Left lung (tissue), 10 donors: Measurements from ENCODE around the gene CAPN13. TPM values are rescaled to one million over a fixed set of nuclear protein-coding genes. Genes with fewer than 3 reads are reported as not detected.

Source experiments
- ATAC-seq: fragments of 200-7000 bp; cut with Tn5 transposase; one replicate; pipeline ENCODE4 v1.9.1; 2020; ENCODE audit warnings: moderate library complexity
- DNase-seq, 4 donors: peaks; one replicate each; pipeline ENCODE4 v3.0.0-alpha.2; 2013 to 2020
- H3K27ac ChIP-seq, 2 donors: fragments of 200-600 bp; sonication (generic) in 1 of 2; one replicate each; pipeline versions ENCODE4 v1.5.0 to v1.8.0; 2020 to 2021
- H3K27me3 ChIP-seq, 2 donors: fragments of 200-600 bp; sonication (generic) in 1 of 2; one replicate each; pipeline versions ENCODE4 v1.5.0 to v1.8.0; 2020 to 2021
- H3K36me3 ChIP-seq, 2 donors: fragments of 200-600 bp; sonication (generic) in 1 of 2; one replicate each; pipeline versions ENCODE4 v1.5.0 to v1.8.0; 2020 to 2021
- H3K4me1 ChIP-seq, 2 donors: fragments of 200-600 bp; one replicate each; pipeline ENCODE4 v1.8.0; 2021
- H3K4me3 ChIP-seq, 2 donors: fragments of 200-600 bp; sonication (generic) in 1 of 2; one replicate each; pipeline versions ENCODE4 v1.5.0 to v1.8.0; 2020 to 2021; ENCODE audit warnings: mild to moderate bottlenecking in 1 of 2
- H3K9me3 ChIP-seq, 2 donors: fragments of 200-600 bp; sonication (generic) in 1 of 2; one replicate each; pipeline versions ENCODE4 v1.5.0 to v1.8.0; 2020 to 2021
- intact Hi-C, 2 donors: fragments of 100-400 bp; cut with DNase I; formaldehyde crosslinking; loops; one replicate each; pipeline versions ENCODE4 v1.11.2 to v1.14.2; 2022
- polyA plus RNA-seq, 6 donors: library from polyadenylated mRNA; unstranded; fragments of 120-200 nt; gene quantifications; one replicate each; pipeline ENCODE4 v1.2.1, GENCODE V29; 2013; ENCODE audit not compliant: insufficient read length in 6 of 6
- total RNA-seq, 2 donors: library from RNA; stranded (reverse); fragmentation: NEBNext Ultra II Directional; extraction: Animal tissue kit (Norgen Biotek cat#: 25700); gene quantifications; one replicate each; pipeline ENCODE4 v1.2.1, GENCODE V29; 2021
- TF ChIP-seq, protein P1 (sequence below), 2 donors: fragments of 200-600 bp; sonication (generic) in 1 of 2; IDR thresholded peaks; one replicate each; pipeline versions ENCODE4 v1.5.0 to v1.8.0; 2021; ENCODE audit warnings: antibody characterized with exemption in 2 of 2
- donor health status: DM: no; HTN: yes; CAD: no.
- donor health status: DM: no; HTN: no; CAD: no.

Gene CAPN13
- total and polyA plus RNA-seq, 8 donors, result 1.1 to 14.9 (median 1.5) TPM

DNA sequence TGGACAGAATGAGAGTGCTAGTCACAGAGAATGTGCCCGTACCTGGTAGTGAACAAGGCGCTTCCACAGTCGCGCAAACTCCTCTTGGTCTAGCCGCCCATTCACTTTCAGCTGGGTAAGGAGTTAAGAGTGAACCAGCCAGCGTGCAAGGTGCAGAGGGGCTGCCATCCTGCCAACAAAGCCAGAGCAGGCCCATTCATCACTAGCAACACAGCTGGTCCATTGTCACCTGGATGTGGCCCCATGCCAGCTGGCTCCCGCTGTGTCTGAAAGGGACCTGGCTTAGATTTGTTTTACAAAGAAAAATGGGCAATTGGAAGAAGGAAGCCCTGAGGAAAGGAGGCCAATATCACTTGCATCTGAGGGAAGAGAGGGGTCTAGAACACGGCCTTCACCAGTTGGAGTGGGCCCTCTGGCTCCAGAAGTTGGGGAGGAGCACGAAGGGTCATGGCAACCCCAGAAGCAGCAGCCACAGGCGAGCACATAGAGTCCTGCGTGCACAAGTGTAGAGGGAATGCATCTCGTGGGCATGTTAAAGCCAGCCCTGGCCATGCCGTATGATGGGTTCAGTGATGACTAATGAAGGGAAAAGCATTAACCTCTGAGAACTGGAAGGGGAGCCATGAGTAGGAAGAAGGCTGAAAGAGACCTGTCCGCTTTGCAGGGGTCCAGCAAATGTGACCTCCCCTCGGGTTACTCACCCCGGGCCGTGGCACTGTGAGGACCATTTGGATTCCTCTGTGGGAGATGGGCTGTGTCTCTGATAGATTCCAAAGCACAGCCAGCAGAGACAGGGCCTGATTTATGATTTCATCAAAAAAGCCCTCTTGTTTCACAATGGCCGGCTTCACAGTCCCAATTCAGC, 70.6 kb downstream of the CAPN13 start:
- no peaks in the 10 kb centered on the region for H3K4me1 ChIP-seq
- TF ChIP-seq, protein P1, sequence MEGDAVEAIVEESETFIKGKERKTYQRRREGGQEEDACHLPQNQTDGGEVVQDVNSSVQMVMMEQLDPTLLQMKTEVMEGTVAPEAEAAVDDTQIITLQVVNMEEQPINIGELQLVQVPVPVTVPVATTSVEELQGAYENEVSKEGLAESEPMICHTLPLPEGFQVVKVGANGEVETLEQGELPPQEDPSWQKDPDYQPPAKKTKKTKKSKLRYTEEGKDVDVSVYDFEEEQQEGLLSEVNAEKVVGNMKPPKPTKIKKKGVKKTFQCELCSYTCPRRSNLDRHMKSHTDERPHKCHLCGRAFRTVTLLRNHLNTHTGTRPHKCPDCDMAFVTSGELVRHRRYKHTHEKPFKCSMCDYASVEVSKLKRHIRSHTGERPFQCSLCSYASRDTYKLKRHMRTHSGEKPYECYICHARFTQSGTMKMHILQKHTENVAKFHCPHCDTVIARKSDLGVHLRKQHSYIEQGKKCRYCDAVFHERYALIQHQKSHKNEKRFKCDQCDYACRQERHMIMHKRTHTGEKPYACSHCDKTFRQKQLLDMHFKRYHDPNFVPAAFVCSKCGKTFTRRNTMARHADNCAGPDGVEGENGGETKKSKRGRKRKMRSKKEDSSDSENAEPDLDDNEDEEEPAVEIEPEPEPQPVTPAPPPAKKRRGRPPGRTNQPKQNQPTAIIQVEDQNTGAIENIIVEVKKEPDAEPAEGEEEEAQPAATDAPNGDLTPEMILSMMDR (IDR thresholded peaks at IDR 0.05), result no peak
- no peak for ATAC-seq

DNA sequence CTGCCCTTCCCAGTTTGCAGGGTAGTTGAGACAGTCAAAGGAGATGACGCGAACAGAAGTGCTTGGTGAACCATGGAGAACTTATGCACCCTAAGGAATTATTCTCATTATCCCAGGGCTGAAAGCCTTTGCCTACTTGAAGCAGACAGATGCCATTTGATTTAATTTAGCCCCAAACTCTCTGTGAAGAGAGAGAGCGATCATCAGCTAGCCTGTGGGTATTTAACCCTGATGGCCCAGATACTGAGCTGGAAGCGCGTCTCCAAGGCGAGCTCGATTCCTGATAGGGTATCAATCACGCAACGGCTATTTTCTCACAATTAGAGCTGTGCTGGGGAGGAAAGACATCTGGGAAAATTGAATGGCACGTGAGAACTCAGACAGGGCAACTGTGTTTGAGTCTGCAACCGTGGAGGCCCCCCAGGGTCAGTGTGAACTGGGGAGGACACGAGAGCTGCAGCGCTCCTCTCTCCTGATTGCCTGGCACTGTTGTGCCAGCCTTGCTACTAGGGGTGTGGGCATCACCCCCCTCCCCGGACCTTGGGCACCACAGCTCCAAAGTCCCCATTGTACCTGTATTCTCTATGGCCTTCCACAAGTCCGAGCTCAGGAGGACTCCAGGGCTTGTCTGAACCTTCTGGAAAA, 73.2 kb downstream of the CAPN13 start:
- intact Hi-C loops, result no loop called here
- Histone ChIP-seq H3K27me3 (peaks cover 0 to 4% of the 10 kb centered on the region in 2 donors), H3K36me3 (no peaks in the 10 kb centered on the region), H3K4me3 (no peak overlapping the region), H3K9me3 (no peaks in the 10 kb centered on the region), H3K27ac (no peak overlapping the region), H3K4me1 (no peaks in the 10 kb centered on the region)
- TF ChIP-seq, protein P1 (IDR thresholded peaks at IDR 0.05), result no peak
- ATAC-seq (no peak), DNase-seq (no peak)

More for the DNA sequence above, 70.6 kb downstream of the CAPN13 start:
- intact Hi-C loops, result no loop called here
- Histone ChIP-seq H3K9me3 (no peaks in the 10 kb centered on the region), H3K27me3 (peaks cover 0 to 4% of the 10 kb centered on the region in 2 donors), H3K4me3 (no peak overlapping the region), H3K27ac (no peak overlapping the region), H3K36me3 (no peaks in the 10 kb centered on the region)
- DNase-seq, result no peak

- TF ChIP-seq, protein P1 (IDR thresholded peaks at IDR 0.05), result no peak
- Histone ChIP-seq H3K27ac (no peak overlapping the region), H3K4me1 (no peaks in the 10 kb centered on the region), H3K27me3 (peaks cover 0 to 4% of the 10 kb centered on the region in 2 donors), H3K36me3 (no peaks in the 10 kb centered on the region), H3K9me3 (no peaks in the 10 kb centered on the region), H3K4me3 (no peak overlapping the region)
- intact Hi-C loops, result no loop called here
- no peak for ATAC-seq
- DNase-seq, result no peak
Measured at GRCh38 chr2:30732876-30733275, 74.4 kb downstream of the CAPN13 start.

GRCh38 chr2:30732376-30732775, 74.9 kb downstream of the CAPN13 start:
- intact Hi-C loops, result no loop called here
- Histone ChIP-seq H3K36me3 (no peaks in the 10 kb centered on the region), H3K9me3 (no peaks in the 10 kb centered on the region), H3K27me3 (peaks cover 0 to 4% of the 10 kb centered on the region in 2 donors), H3K4me3 (no peak overlapping the region), H3K27ac (no peak overlapping the region), H3K4me1 (no peaks in the 10 kb centered on the region)
- DNase-seq, result no peak
- TF ChIP-seq, protein P1 (IDR thresholded peaks at IDR 0.05), result no peak
- ATAC-seq, result no peak

DNA sequence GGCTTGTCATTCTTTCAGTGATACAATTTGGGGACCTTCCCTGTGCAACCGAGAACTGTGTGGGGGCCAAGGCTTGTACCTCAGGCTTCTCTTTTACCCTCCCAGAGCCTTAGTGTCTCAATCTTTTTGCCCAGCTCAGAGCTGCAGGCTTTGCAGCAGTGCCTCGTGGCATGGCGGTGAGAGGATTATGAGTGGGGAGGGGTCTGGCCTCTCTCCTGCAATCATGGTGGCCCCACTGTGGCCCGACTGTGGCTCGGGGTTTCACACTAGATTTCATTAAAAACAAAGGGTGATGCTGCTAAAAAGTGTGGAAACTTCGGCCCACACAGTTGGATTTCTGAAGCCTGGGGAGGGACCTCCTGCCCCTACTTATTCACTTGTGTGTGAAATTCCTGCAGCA, 75.5 kb downstream of the CAPN13 start:
- intact Hi-C loops, result no loop called here
- no peak for ATAC-seq
- no peak overlapping the region for H3K27ac ChIP-seq
- H3K4me3 ChIP-seq, result no peak overlapping the region
- H3K9me3 ChIP-seq, result no peaks in the 10 kb centered on the region
- peaks cover 0 to 4% of the 10 kb centered on the region in 2 donors for H3K27me3 ChIP-seq
- TF ChIP-seq, protein P1 (IDR thresholded peaks at IDR 0.05), result no peak
- H3K36me3 ChIP-seq, result no peaks in the 10 kb centered on the region
- H3K4me1 ChIP-seq, result no peaks in the 10 kb centered on the region
- DNase-seq, result no peak
